D721Med (cell line): Measurements from ENCODE around the gene GFRA1.
"Not testable (repeated sequence)": the region's sequence is repeated elsewhere in the genome, so short reads cannot be mapped to it uniquely, and the experiment has no call there.

Source experiments
- DNase-seq: peaks from one replicate; pipeline ENCODE4 v3.0.0; 2011; ENCODE audit warnings: low spot score; ENCODE audit not compliant: insufficient read length
- FAIRE-seq: peaks from 2 replicates; lab custom pipeline; 2011; peaks lifted over from hg19 to GRCh38; lab: Jason Lieb, UNC
- CTCF ChIP-seq: IDR thresholded peaks from 2 replicates; pipeline ENCODE4 v1.5.1; 2012; ENCODE audit warnings: mild to moderate bottlenecking, control low read depth; ENCODE audit not compliant: insufficient read depth; ENCODE audit errors: missing control alignments

Gene GFRA1

GRCh38 chr10:116063107-116063506 lies 209.9 kb downstream of the GFRA1 start:
- no peak for FAIRE-seq
- no peak for TF ChIP-seq CTCF
- DNase-seq: no peak

GRCh38 chr10:116060864-116061263 lies 212.1 kb downstream of the GFRA1 start:
- no peak for TF ChIP-seq CTCF
- no peak for DNase-seq
- no peak for FAIRE-seq

GRCh38 chr10:116059320-116059719 lies 213.7 kb downstream of the GFRA1 start:
- FAIRE-seq (no peak), DNase-seq (no peak)
- no peak for TF ChIP-seq CTCF

- DNase-seq (no peak), FAIRE-seq (no peak)
- TF ChIP-seq CTCF: no peak
Measured at GRCh38 chr10:116056445-116057293, 216.3 kb downstream of the GFRA1 start.

- TF ChIP-seq CTCF: no peak
- no peak for FAIRE-seq
- no peak for DNase-seq
Measured at GRCh38 chr10:116055917-116056252, 217.1 kb downstream of the GFRA1 start.

- TF ChIP-seq CTCF: no peak
- DNase-seq: no peak
- FAIRE-seq: no peak
Measured at GRCh38 chr10:116055252-116055916, 217.6 kb downstream of the GFRA1 start.

GRCh38 chr10:116053910-116054309 lies 219.1 kb downstream of the GFRA1 start:
- DNase-seq (no peak), FAIRE-seq (no peak)
- no peak for TF ChIP-seq CTCF

GRCh38 chr10:116053009-116053730 lies 219.8 kb downstream of the GFRA1 start:
- not testable (repeated sequence) for DNase-seq, FAIRE-seq

- not testable (repeated sequence) for FAIRE-seq, DNase-seq
Measured at GRCh38 chr10:116052522-116052921, 220.5 kb downstream of the GFRA1 start.
